Progenitor cell of endocrine pancreas (in vitro differentiated cells): ENCODE results near the gene LAPTM5. TPM values are rescaled to one million over a fixed set of nuclear protein-coding genes. Genes with fewer than 3 reads are reported as not detected.

ENCODE experiments used
- DNase-seq: peaks from one replicate; pipeline ENCODE4 v3.0.0; 2021; ENCODE audit warnings: low spot score; ENCODE audit not compliant: unreplicated experiment
- H3K27ac Mint-ChIP-seq: 2 replicates; pipeline ENCODE4 v1.8.0; 2021; ENCODE audit warnings: mild to moderate bottlenecking, moderate library complexity, mixed read lengths
- H3K27me3 Mint-ChIP-seq: 2 replicates; pipeline ENCODE4 v1.8.0; 2021; ENCODE audit warnings: mixed read lengths
- H3K36me3 Mint-ChIP-seq: 2 replicates; pipeline ENCODE4 v1.8.0; 2022; ENCODE audit warnings: mixed read lengths; ENCODE audit not compliant: insufficient read depth
- H3K4me1 Mint-ChIP-seq: 2 replicates; pipeline ENCODE4 v1.8.0; 2021; ENCODE audit warnings: low read depth, mixed read lengths
- H3K4me3 Mint-ChIP-seq: 2 replicates; pipeline ENCODE4 v1.8.0; 2021; ENCODE audit warnings: low read depth, mild to moderate bottlenecking, moderate library complexity, mixed read lengths
- H3K9me3 Mint-ChIP-seq: 2 replicates; pipeline ENCODE4 v1.8.0; 2021; ENCODE audit warnings: low read depth, mixed read lengths
- total RNA-seq: library from RNA; stranded (reverse); gene quantifications from 2 replicates; pipeline ENCODE4 v1.2.1, GENCODE V29; 2021
- TF ChIP-seq, protein P1 (sequence below): fragments of 200-600 bp; sonication (generic); IDR thresholded peaks from one replicate; pipeline ENCODE4 v1.5.0; 2021; ENCODE audit warnings: antibody characterized with exemption, mild to moderate bottlenecking; ENCODE audit not compliant: unreplicated experiment

The LAPTM5 gene
- total RNA-seq, 1 donor from 2014 or later = not detected

DNA sequence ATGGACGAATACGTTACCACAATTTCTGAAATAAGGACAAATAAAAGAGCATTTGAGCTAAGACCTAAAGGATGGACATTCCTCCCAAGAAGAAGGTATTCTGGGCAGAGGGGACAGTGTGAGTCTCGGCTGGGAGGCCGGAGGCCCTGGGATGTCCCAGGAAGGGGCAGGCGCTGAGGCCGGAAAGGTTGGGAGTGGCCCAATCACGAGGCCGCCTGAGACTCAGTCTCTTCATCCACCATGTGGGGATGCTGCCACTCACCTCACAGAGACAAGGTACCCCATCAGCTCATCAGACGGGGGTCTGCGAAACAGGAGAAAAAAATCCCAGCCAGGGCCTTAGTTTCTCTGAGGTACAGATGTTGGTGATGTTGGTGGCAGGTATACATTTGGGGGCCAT lies 24.3 kb upstream of the LAPTM5 start:
- no peak for DNase-seq
- Mint-ChIP-seq H3K4me3 (no peak overlapping the region), H3K9me3 (no peaks in the 10 kb centered on the region), H3K36me3 (no peaks in the 10 kb centered on the region), H3K27ac (no peak overlapping the region), H3K27me3 (peaks cover 14% of the 10 kb centered on the region), H3K4me1 (peaks cover 8% of the 10 kb centered on the region)
- TF ChIP-seq, protein P1, sequence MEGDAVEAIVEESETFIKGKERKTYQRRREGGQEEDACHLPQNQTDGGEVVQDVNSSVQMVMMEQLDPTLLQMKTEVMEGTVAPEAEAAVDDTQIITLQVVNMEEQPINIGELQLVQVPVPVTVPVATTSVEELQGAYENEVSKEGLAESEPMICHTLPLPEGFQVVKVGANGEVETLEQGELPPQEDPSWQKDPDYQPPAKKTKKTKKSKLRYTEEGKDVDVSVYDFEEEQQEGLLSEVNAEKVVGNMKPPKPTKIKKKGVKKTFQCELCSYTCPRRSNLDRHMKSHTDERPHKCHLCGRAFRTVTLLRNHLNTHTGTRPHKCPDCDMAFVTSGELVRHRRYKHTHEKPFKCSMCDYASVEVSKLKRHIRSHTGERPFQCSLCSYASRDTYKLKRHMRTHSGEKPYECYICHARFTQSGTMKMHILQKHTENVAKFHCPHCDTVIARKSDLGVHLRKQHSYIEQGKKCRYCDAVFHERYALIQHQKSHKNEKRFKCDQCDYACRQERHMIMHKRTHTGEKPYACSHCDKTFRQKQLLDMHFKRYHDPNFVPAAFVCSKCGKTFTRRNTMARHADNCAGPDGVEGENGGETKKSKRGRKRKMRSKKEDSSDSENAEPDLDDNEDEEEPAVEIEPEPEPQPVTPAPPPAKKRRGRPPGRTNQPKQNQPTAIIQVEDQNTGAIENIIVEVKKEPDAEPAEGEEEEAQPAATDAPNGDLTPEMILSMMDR = no peak

DNA sequence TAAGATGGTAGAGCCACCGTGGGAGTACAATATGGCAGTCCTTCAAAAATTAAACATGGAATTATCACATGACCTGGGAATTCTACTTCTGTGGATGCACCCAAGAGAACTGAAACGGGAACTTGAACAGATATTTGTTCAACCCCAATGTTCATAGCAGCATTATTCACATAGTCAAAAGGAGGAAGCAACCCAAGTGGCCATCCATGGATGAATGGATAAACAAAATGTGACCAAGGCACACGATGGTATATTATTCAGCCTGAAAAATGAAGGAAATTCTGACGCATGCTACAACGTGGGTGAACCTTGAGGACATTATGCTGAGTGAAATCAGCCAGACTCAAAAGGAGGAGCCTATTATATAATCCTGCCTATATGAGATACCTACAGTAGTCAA lies 22.8 kb upstream of the LAPTM5 start:
- Mint-ChIP-seq H3K36me3 (no peaks in the 10 kb centered on the region), H3K27ac (no peak overlapping the region), H3K9me3 (no peaks in the 10 kb centered on the region), H3K4me3 (no peak overlapping the region), H3K27me3 (peaks cover 14% of the 10 kb centered on the region), H3K4me1 (peaks cover 8% of the 10 kb centered on the region)
- DNase-seq = no peak
- TF ChIP-seq, protein P1 = no peak

DNA sequence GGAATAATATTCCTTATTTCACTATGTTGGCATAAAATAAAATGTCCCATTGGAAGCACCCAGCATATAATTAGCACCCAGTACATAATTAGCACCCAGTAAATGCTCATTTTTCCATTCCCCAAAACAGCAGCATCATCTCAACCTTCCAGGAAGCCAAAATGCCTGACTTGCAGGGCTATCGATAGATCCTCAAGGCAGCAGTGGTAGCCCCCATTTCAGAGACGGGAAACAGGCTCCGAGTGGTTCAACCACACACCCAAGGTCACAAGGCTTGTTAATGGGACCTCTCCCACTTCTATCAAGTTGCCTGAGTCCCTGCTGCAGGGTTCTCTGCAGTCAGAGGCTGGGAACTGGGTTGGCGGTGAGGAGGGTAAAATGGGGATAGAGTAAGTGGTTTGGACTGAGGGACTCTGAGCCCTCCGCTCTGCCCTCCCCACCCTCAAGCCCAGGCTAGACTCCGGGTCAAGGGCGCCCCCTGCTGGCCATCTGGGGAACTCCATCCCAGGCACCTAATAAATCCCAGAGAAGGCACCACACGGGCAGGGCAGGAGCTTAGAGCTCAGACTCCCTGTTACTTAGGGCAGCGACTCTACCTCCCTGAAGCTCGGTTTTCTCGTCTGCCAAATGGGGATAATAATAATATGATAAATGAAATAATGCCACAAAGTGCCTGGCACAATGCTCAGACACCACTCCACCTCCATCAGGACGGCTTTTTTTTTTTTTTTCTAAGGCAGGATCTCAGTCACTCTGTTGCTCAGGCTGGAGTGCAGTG lies 21.9 kb upstream of the LAPTM5 start:
- Mint-ChIP-seq H3K9me3 (no peaks in the 10 kb centered on the region), H3K4me1 (peaks cover 8% of the 10 kb centered on the region), H3K4me3 (no peak overlapping the region), H3K36me3 (no peaks in the 10 kb centered on the region), H3K27ac (no peak overlapping the region), H3K27me3 (peaks cover 14% of the 10 kb centered on the region)
- TF ChIP-seq, protein P1 = peak; percentile 97
- peak; percentile 84 for DNase-seq

DNA sequence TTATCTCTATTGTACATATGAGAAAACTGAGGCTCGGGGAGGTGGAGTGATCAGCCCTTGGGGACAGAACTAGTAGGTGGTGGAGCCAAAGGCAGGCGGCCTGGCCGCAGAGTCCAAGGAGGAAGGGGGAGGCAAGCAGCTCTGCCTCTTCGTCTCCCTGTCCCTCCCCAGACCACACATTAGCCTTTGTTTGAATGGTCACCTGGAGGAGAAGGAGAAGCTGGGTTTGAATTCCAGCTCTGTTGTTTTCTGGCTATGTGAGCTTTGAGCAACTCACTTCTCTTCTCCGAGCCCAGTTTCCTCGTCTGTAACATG lies 21.4 kb upstream of the LAPTM5 start:
- H3K9me3 Mint-ChIP-seq = no peaks in the 10 kb centered on the region
- TF ChIP-seq, protein P1 = no peak
- no peak overlapping the region for H3K27ac Mint-ChIP-seq
- peaks cover 8% of the 10 kb centered on the region for H3K4me1 Mint-ChIP-seq
- no peak overlapping the region for H3K4me3 Mint-ChIP-seq
- H3K36me3 Mint-ChIP-seq = no peaks in the 10 kb centered on the region
- peaks cover 17% of the 10 kb centered on the region for H3K27me3 Mint-ChIP-seq
- no peak for DNase-seq

DNA sequence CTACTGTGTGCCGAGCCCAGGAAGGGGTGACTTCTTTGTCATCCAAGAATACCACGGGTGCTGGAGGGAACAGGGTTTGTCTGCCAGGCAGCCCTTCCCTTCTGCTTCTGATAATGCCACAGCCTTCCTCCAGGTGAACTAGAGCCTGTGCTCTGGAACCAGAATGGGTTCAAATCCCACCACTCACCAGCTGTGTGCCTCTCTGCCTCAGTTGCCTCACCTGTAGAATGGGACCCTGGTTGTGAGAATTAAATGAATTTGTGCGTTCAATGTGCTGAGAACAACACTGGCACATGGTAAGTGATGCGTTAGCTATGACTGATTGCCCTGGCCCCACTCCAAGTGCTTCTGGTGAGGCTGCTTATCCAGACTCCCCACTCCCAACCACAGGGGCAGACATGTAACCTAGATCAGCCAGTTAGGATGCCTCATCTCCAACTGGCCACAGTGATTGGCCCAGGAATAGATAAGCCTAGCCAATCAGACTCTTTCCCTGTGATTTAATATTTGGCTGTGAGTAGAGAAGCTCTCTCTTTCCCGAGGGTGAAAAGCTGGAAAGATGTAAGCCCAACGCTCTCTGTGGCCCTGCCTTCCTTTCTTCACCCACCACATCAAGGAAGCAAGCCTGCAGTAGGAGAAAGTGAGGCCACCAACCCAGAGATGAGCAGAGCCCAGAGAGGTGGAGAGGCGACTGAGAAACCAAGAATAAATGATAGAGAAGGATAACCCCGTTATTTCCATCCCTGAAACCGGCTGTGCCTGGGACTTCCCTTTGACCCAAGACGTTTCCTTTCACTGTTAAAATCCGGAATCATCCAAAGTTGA lies 20.8 kb upstream of the LAPTM5 start:
- no peak for DNase-seq
- TF ChIP-seq, protein P1 = no peak
- H3K27ac Mint-ChIP-seq = no peak overlapping the region
- H3K27me3 Mint-ChIP-seq = peaks cover 23% of the 10 kb centered on the region
- H3K4me1 Mint-ChIP-seq = peaks cover 8% of the 10 kb centered on the region
- H3K4me3 Mint-ChIP-seq = no peak overlapping the region
- no peaks in the 10 kb centered on the region for H3K9me3 Mint-ChIP-seq
- no peaks in the 10 kb centered on the region for H3K36me3 Mint-ChIP-seq
